HEK293 (cell line): ENCODE measurements around the gene SCN4A.

Experiments
- CTCF ChIA-PET: fragments of 350-600 bp; formaldehyde crosslinking; extraction: SDS; loops from one replicate; lab custom pipeline; 2021; ENCODE audit warnings: antibody characterized with exemption; lab: Yijun Ruan, JAX
- POLR2A ChIA-PET: fragments of 300-600 bp; formaldehyde crosslinking; extraction: SDS; loops from one replicate; lab custom pipeline; 2020; ENCODE audit warnings: antibody characterized with exemption, inconsistent platforms; lab: Yijun Ruan, JAX
- H3K27ac ChIP-seq: fragments of 200-500 bp; sonication (Bioruptor generic); 2 replicates; pipeline ENCODE4 v1.5.1; 2014; ENCODE audit warnings: low read depth, low read length, control low read depth, inconsistent platforms; ENCODE audit errors: extremely low read depth
- H3K36me3 ChIP-seq, 2 experiments: fragments of 200-500 bp in 1 of 2; sonication (Bioruptor generic) in 1 of 2; 1 replicate in 1 of 2; 2 replicates in 1 of 2; pipeline ENCODE4 v1.5.1; 2014 to 2017; ENCODE audit warnings: inconsistent platforms in 2 of 2, low read length in 2 of 2; ENCODE audit not compliant: control insufficient read depth in 2 of 2, insufficient read depth in 1 of 2
- H3K4me1 ChIP-seq: fragments of 200-500 bp; sonication (Bioruptor generic); 2 replicates; pipeline ENCODE4 v1.5.1; 2014; ENCODE audit warnings: mild to moderate bottlenecking, low read length, inconsistent platforms; ENCODE audit not compliant: control insufficient read depth, insufficient read depth
- H3K4me3 ChIP-seq: 2 replicates; pipeline ENCODE4 v1.5.1; 2011; ENCODE audit warnings: low read depth, mild to moderate bottlenecking, control low read depth, low read length, moderate library complexity
- H3K9me3 ChIP-seq: fragments of 200-500 bp; sonication (Bioruptor generic); 2 replicates; pipeline ENCODE4 v1.5.1; 2014; ENCODE audit warnings: low read depth, low read length, inconsistent platforms; ENCODE audit not compliant: control insufficient read depth, insufficient read depth
- FEZF1 ChIP-seq: fragments of 450-650 bp; formaldehyde crosslinking; IDR thresholded peaks from 2 replicates; pipeline ENCODE4 v1.5.1; 2016; ENCODE audit warnings: missing biosample characterization, missing genetic modification characterization
- GLI4 ChIP-seq: fragments of 450-650 bp; formaldehyde crosslinking; IDR thresholded peaks from 2 replicates; pipeline ENCODE4 v1.5.1; 2016; ENCODE audit warnings: missing biosample characterization, missing genetic modification characterization
- KLF7 ChIP-seq: fragments of 450-650 bp; formaldehyde crosslinking; IDR thresholded peaks from 2 replicates; pipeline ENCODE4 v1.5.1; 2016; ENCODE audit warnings: missing biosample characterization, missing genetic modification characterization, borderline replicate concordance
- REPIN1 ChIP-seq: fragments of 450-650 bp; formaldehyde crosslinking; IDR thresholded peaks from 2 replicates; pipeline ENCODE4 v1.5.1; 2017; ENCODE audit warnings: missing biosample characterization, missing genetic modification characterization, low read depth
- SCRT1 ChIP-seq: fragments of 450-650 bp; formaldehyde crosslinking; IDR thresholded peaks from 2 replicates; pipeline ENCODE4 v1.5.1; 2016; ENCODE audit warnings: missing biosample characterization, missing genetic modification characterization, borderline replicate concordance
- ZBTB20 ChIP-seq: fragments of 450-650 bp; formaldehyde crosslinking; IDR thresholded peaks from 2 replicates; pipeline ENCODE4 v1.5.1; 2016; ENCODE audit warnings: missing biosample characterization, missing genetic modification characterization
- ZBTB21 ChIP-seq: fragments of 450-650 bp; formaldehyde crosslinking; IDR thresholded peaks from 2 replicates; pipeline ENCODE4 v1.5.1; 2017; ENCODE audit warnings: missing biosample characterization, missing genetic modification characterization
- ZFP37 ChIP-seq: fragments of 450-650 bp; formaldehyde crosslinking; IDR thresholded peaks from 2 replicates; pipeline ENCODE4 v1.5.1; 2016; ENCODE audit warnings: missing biosample characterization, missing genetic modification characterization
- ZNF169 ChIP-seq: fragments of 450-650 bp; formaldehyde crosslinking; IDR thresholded peaks from 2 replicates; pipeline ENCODE4 v1.5.1; 2016; ENCODE audit warnings: missing biosample characterization, missing genetic modification characterization
- ZNF202 ChIP-seq: fragments of 450-650 bp; formaldehyde crosslinking; IDR thresholded peaks from 2 replicates; pipeline ENCODE4 v1.5.1; 2016; ENCODE audit warnings: missing biosample characterization, missing genetic modification characterization, borderline replicate concordance
- ZNF473 ChIP-seq: fragments of 450-650 bp; formaldehyde crosslinking; IDR thresholded peaks from 2 replicates; pipeline ENCODE4 v1.5.1; 2017; ENCODE audit warnings: missing biosample characterization, missing genetic modification characterization
- ZNF596 ChIP-seq: fragments of 450-650 bp; IDR thresholded peaks from 2 replicates; pipeline ENCODE4 v1.5.0; 2018; ENCODE audit warnings: missing biosample characterization, mild to moderate bottlenecking, missing genetic modification characterization, moderate library complexity
- ZNF624 ChIP-seq: fragments of 450-650 bp; formaldehyde crosslinking; IDR thresholded peaks from 2 replicates; pipeline ENCODE4 v1.5.1; 2017; ENCODE audit warnings: missing biosample characterization, missing genetic modification characterization
- ZNF768 ChIP-seq: fragments of 450-650 bp; formaldehyde crosslinking; IDR thresholded peaks from 2 replicates; pipeline ENCODE4 v1.5.1; 2018; ENCODE audit warnings: missing biosample characterization, mild to moderate bottlenecking, missing genetic modification characterization
- ZSCAN30 ChIP-seq: fragments of 450-650 bp; IDR thresholded peaks from 2 replicates; pipeline ENCODE4 v1.5.1; 2018; ENCODE audit warnings: missing biosample characterization, mild to moderate bottlenecking, missing genetic modification characterization, moderate library complexity
- TF ChIP-seq, protein P1 (sequence below): fragments of 450-650 bp; formaldehyde crosslinking; IDR thresholded peaks from 2 replicates; pipeline ENCODE4 v1.5.1; 2016; ENCODE audit warnings: missing biosample characterization, missing genetic modification characterization
- TF ChIP-seq, protein P2 (sequence below): fragments of 450-650 bp; formaldehyde crosslinking; IDR thresholded peaks from 2 replicates; pipeline ENCODE4 v1.5.1; 2017; ENCODE audit warnings: missing biosample characterization, missing genetic modification characterization
- TF ChIP-seq, protein P3 (sequence below): fragments of 450-650 bp; IDR thresholded peaks from 2 replicates; pipeline ENCODE4 v1.5.1; 2018; ENCODE audit warnings: missing biosample characterization, missing genetic modification characterization
- TF ChIP-seq, protein P4 (sequence below): fragments of 450-650 bp; formaldehyde crosslinking; IDR thresholded peaks from 2 replicates; pipeline ENCODE4 v1.5.1; 2016; ENCODE audit warnings: missing biosample characterization, missing genetic modification characterization
- TF ChIP-seq, protein P5 (sequence below): fragments of 450-650 bp; formaldehyde crosslinking; IDR thresholded peaks from 2 replicates; pipeline ENCODE4 v1.5.1; 2016; ENCODE audit warnings: missing biosample characterization, missing genetic modification characterization

The SCN4A gene

DNA sequence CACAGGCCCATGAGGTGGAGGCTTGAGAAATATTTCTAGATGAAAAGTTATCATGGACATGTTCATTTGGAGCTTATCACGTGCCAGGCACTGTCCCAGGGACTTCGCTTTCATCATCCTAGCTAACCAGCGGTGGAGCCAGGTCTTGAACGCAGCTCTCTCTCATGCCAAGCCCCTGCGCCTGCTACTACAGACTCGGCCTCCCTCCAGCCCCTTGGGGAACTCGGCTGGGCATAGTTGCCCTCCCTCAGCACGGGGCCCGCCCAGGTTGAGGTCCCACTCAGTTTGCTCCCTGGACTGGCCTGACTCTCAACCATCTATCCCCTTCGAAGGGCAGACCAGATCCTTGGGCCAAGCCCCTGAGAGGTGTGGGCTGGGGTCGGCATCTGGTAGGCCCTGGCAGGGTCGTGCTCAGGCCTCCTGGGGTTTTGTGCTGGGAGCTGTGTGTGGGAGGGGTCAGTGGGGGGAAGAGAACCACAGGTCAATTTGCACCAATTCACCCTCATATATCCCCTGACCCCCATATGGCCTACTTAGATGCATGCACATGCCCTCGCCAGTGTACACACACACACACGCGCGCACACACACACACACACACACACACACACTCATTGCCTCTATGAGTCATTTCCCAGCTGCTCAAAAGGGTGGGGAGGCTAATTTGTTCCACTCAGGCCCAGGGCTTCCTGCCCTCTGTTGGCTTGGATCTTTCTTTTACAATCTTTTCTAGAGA lies 12.1 kb upstream of the SCN4A start (continued):
- TF ChIP-seq, protein P1, sequence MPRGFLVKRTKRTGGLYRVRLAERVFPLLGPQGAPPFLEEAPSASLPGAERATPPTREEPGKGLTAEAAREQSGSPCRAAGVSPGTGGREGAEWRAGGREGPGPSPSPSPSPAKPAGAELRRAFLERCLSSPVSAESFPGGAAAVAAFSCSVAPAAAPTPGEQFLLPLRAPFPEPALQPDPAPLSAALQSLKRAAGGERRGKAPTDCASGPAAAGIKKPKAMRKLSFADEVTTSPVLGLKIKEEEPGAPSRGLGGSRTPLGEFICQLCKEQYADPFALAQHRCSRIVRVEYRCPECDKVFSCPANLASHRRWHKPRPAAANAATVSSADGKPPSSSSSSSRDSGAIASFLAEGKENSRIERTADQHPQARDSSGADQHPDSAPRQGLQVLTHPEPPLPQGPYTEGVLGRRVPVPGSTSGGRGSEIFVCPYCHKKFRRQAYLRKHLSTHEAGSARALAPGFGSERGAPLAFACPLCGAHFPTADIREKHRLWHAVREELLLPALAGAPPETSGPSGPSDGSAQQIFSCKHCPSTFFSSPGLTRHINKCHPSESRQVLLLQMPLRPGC (tag by site-specific recombination): no peak
- TF ChIP-seq KLF7 (tag by site-specific recombination) (no peak), ZBTB20 (tag by site-specific recombination) (no peak), ZBTB21 (tag by site-specific recombination) (0 out of 2 replicates have a peak, but pooled peaks have one; percentile 15), GLI4 (tag by site-specific recombination) (no peak), ZNF768 (tag by site-specific recombination) (no peak)
- TF ChIP-seq, protein P2, sequence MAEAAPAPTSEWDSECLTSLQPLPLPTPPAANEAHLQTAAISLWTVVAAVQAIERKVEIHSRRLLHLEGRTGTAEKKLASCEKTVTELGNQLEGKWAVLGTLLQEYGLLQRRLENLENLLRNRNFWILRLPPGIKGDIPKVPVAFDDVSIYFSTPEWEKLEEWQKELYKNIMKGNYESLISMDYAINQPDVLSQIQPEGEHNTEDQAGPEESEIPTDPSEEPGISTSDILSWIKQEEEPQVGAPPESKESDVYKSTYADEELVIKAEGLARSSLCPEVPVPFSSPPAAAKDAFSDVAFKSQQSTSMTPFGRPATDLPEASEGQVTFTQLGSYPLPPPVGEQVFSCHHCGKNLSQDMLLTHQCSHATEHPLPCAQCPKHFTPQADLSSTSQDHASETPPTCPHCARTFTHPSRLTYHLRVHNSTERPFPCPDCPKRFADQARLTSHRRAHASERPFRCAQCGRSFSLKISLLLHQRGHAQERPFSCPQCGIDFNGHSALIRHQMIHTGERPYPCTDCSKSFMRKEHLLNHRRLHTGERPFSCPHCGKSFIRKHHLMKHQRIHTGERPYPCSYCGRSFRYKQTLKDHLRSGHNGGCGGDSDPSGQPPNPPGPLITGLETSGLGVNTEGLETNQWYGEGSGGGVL (tag by site-specific recombination): peak; percentile 51
- TF ChIP-seq, protein P3, sequence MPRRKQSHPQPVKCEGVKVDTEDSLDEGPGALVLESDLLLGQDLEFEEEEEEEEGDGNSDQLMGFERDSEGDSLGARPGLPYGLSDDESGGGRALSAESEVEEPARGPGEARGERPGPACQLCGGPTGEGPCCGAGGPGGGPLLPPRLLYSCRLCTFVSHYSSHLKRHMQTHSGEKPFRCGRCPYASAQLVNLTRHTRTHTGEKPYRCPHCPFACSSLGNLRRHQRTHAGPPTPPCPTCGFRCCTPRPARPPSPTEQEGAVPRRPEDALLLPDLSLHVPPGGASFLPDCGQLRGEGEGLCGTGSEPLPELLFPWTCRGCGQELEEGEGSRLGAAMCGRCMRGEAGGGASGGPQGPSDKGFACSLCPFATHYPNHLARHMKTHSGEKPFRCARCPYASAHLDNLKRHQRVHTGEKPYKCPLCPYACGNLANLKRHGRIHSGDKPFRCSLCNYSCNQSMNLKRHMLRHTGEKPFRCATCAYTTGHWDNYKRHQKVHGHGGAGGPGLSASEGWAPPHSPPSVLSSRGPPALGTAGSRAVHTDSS (tag by site-specific recombination): no peak
- TF ChIP-seq, protein P4, sequence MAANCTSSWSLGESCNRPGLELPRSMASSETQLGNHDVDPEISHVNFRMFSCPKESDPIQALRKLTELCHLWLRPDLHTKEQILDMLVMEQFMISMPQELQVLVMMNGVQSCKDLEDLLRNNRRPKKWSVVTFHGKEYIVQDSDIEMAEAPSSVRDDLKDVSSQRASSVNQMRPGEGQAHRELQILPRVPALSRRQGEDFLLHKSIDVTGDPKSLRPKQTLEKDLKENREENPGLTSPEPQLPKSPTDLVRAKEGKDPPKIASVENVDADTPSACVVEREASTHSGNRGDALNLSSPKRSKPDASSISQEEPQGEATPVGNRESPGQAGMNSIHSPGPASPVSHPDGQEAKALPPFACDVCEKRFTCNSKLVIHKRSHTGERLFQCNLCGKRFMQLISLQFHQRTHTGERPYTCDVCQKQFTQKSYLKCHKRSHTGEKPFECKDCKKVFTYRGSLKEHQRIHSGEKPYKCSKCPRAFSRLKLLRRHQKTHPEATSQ (tag by site-specific recombination): no peak

DNA sequence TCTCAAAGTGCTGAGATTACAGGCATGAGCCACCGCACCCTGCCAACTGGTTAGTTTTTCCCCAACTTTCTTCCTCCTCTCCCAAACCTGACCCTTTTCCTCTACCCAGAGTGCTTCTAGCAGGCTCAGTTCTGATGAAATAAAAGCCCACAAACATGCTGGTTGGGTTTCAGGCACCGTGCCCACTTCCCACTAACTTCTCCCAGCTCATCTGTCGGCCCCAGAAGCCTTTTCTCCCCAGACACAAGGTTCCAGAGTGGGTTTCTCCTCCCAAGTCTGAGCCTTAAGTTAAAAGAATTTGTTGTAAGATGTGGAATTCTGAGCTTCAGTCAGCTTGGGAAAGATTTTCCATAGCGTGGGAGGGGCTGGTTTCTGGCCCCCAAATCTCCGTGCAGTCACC lies 11.5 kb upstream of the SCN4A start:
- Histone ChIP-seq H3K36me3 (no peaks in the 10 kb centered on the region), H3K9me3 (no peaks in the 10 kb centered on the region), H3K4me3 (no peak overlapping the region), H3K27ac (no peak overlapping the region), H3K4me1 (no peaks in the 10 kb centered on the region)
- POLR2A ChIA-PET: no interaction called here
- CTCF ChIA-PET: interaction anchor here (0.7 to 1.4 kb wide), 3 partner anchors 16 to 72 kb away, joined by 3 to 4 read pairs (median 3); no protein-coding TSS in a partner anchor
- TF ChIP-seq REPIN1 (tag by site-specific recombination) (no peak), ZFP37 (tag by site-specific recombination) (no peak), ZSCAN30 (tag by site-specific recombination) (no peak), ZNF202 (tag by site-specific recombination) (no peak), ZNF169 (no peak), ZNF473 (no peak), SCRT1 (tag by site-specific recombination) (no peak), KLF7 (tag by site-specific recombination) (no peak), ZNF624 (no peak), FEZF1 (no peak), ZNF596 (tag by site-specific recombination) (no peak)
- TF ChIP-seq, protein P5, sequence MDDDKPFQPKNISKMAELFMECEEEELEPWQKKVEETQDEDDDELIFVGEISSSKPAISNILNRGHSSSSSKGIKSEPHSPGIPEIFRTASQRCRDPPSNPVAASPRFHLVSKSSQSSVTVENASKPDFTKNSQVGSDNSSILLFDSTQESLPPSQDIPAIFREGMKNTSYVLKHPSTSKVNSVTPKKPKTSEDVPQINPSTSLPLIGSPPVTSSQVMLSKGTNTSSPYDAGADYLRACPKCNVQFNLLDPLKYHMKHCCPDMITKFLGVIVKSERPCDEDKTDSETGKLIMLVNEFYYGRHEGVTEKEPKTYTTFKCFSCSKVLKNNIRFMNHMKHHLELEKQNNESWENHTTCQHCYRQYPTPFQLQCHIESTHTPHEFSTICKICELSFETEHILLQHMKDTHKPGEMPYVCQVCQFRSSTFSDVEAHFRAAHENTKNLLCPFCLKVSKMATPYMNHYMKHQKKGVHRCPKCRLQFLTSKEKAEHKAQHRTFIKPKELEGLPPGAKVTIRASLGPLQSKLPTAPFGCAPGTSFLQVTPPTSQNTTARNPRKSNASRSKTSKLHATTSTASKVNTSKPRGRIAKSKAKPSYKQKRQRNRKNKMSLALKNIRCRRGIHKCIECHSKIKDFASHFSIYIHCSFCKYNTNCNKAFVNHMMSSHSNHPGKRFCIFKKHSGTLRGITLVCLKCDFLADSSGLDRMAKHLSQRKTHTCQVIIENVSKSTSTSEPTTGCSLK (tag by site-specific recombination): no peak
